Activated CD4-positive, alpha-beta T cell treated with anti-CD3 and anti-CD28 coated beads for 1 hour (primary cell): ENCODE measurements around the gene PCDHGA9.
"Not testable (repeated sequence)": the region's sequence is repeated elsewhere in the genome, so short reads cannot be mapped to it uniquely, and the experiment has no call there.

ENCODE experiments used
- DNase-seq: peaks from one replicate; pipeline ENCODE4 v3.0.0-alpha.2; 2020

PCDHGA9 gene

GRCh38 chr5:141402553-141403243 is at the start of gene PCDHGA9:
Gene PCDHGA9, plus strand, starts transcription at chr5:141402778. Its CDS starts 175 bp downstream, at chr5:141402953.
- no peak for DNase-seq

- DNase-seq, result no peak
These were observed 47.6 kb upstream of the PCDHGA9 start, which contains the start of gene PCDHGA4 for GRCh38 chr5:141354900-141355469. Gene PCDHGA4, plus strand, starts transcription at chr5:141355021. Its CDS starts 87 bp downstream, at chr5:141355108.

GRCh38 chr5:141355641-141356040 is 46.9 kb upstream of the PCDHGA9 start:
- DNase-seq, result no peak

- no peak for DNase-seq
These were observed 46.4 kb upstream of the PCDHGA9 start for GRCh38 chr5:141356133-141356532.

GRCh38 chr5:141356950-141357349 is 45.6 kb upstream of the PCDHGA9 start:
- no peak for DNase-seq

- DNase-seq, result no peak
These were observed 42.7 kb upstream of the PCDHGA9 start, which contains the start of gene PCDHGB2 for GRCh38 chr5:141359790-141360426. Gene PCDHGB2, plus strand, starts transcription at chr5:141359994. Its CDS starts 142 bp downstream, at chr5:141360136.

- DNase-seq, result no peak
These were observed 41.9 kb upstream of the PCDHGA9 start for GRCh38 chr5:141360685-141361084.

- no peak for DNase-seq
These were observed 39.9 kb upstream of the PCDHGA9 start for GRCh38 chr5:141362719-141363118.

GRCh38 chr5:141363952-141364660 is 38.5 kb upstream of the PCDHGA9 start, which contains the start of gene PCDHGA5:
Gene PCDHGA5, plus strand, starts transcription at chr5:141364162. Its CDS starts 169 bp downstream, at chr5:141364331.
- DNase-seq, result no peak

GRCh38 chr5:141366016-141366896 is 36.3 kb upstream of the PCDHGA9 start:
- no peak for DNase-seq

GRCh38 chr5:141369994-141370848 is 32.4 kb upstream of the PCDHGA9 start, which contains the start of gene PCDHGB3:
Gene PCDHGB3, plus strand, starts transcription at chr5:141370242. Its CDS starts 153 bp downstream, at chr5:141370395.
- no peak for DNase-seq

GRCh38 chr5:141371572-141372475 is 30.8 kb upstream of the PCDHGA9 start:
- no peak for DNase-seq

GRCh38 chr5:141373673-141374317 is 28.8 kb upstream of the PCDHGA9 start, which contains the start of gene PCDHGA6:
Gene PCDHGA6, plus strand, starts transcription at chr5:141373891. Its CDS starts 193 bp downstream, at chr5:141374084.
- DNase-seq, result no peak

GRCh38 chr5:141374627-141375026 is 28.0 kb upstream of the PCDHGA9 start:
- DNase-seq, result no peak

GRCh38 chr5:141375444-141376155 is 27.0 kb upstream of the PCDHGA9 start:
- not testable (repeated sequence) for DNase-seq

- DNase-seq, result no peak
These were observed 19.9 kb upstream of the PCDHGA9 start, which contains the start of gene PCDHGA7 for GRCh38 chr5:141382469-141383294. Gene PCDHGA7, plus strand, starts transcription at chr5:141382742. Its CDS starts 158 bp downstream, at chr5:141382900.

GRCh38 chr5:141383345-141383744 is 19.2 kb upstream of the PCDHGA9 start:
- DNase-seq, result no peak
